Suprapubic skin (tissue), 4 donors: ENCODE results near the gene ACP4. TPM values are rescaled to one million over a fixed set of nuclear protein-coding genes. Genes with fewer than 3 reads are reported as not detected.
A peak's percentile ranks its signal among the peaks of the same experiment; 100 is the strongest.

Experiments used
- DNase-seq, 2 donors: peaks; one replicate each; pipeline ENCODE4 v3.0.0-alpha.2; 2019; ENCODE audit warnings: low spot score in 2 of 2
- H3K27ac ChIP-seq: fragments of 200-600 bp; sonication (generic); one replicate; pipeline ENCODE4 v1.5.1; 2019
- H3K27me3 ChIP-seq: fragments of 200-600 bp; sonication (generic); one replicate; pipeline ENCODE4 v1.5.1; 2019
- H3K36me3 ChIP-seq: fragments of 200-600 bp; sonication (generic); one replicate; pipeline ENCODE4 v1.5.1; 2019
- H3K4me1 ChIP-seq: fragments of 200-600 bp; sonication (generic); one replicate; pipeline ENCODE4 v1.5.1; 2019
- H3K4me3 ChIP-seq: fragments of 200-600 bp; sonication (generic); one replicate; pipeline ENCODE4 v1.5.1; 2019; ENCODE audit warnings: mild to moderate bottlenecking
- H3K9me3 ChIP-seq: fragments of 200-600 bp; sonication (generic); one replicate; pipeline ENCODE4 v1.5.1; 2019
- CTCF ChIP-seq, 2 donors: fragments of 200-600 bp in 1 of 2; fragments of 450-650 bp in 1 of 2; sonication (generic) in 1 of 2; IDR thresholded peaks; one replicate each; pipeline ENCODE4 v1.5.1; 2016 to 2019; ENCODE audit warnings: antibody characterized with exemption in 2 of 2, mild to moderate bottlenecking in 1 of 2, moderate library complexity in 1 of 2
- EP300 ChIP-seq: sonication (generic); formaldehyde crosslinking; IDR thresholded peaks from one replicate; pipeline ENCODE4 v1.6.1; 2017; ENCODE audit warnings: antibody characterized with exemption
- POLR2A ChIP-seq, 2 donors: fragments of 450-650 bp; IDR thresholded peaks; one replicate each; pipeline ENCODE4 v1.6.1; 2017; ENCODE audit warnings: antibody characterized with exemption in 2 of 2, mild to moderate bottlenecking in 2 of 2, moderate library complexity in 2 of 2
- POLR2AphosphoS5 ChIP-seq, 3 donors: sonication (generic); formaldehyde crosslinking; IDR thresholded peaks; one replicate each; pipeline ENCODE4 v1.6.1; 2017; ENCODE audit warnings: antibody characterized with exemption in 3 of 3
- WGBS: methylation state at CpG from one replicate; pipeline ENCODE4 v1.1.5; 2018; 5-methylcytosine and 5-hydroxymethylcytosine counted together
- total RNA-seq, 4 donors: library from RNA; depleted of rRNA; stranded (reverse); fragments of >200 nt; gene quantifications; one replicate each; pipeline ENCODE4 v1.1.0, GENCODE V29; 2016

The ACP4 gene
- total RNA-seq, 4 donors from 2014 or later, result 0.49 to 0.97 TPM; not detected in 2

DNA sequence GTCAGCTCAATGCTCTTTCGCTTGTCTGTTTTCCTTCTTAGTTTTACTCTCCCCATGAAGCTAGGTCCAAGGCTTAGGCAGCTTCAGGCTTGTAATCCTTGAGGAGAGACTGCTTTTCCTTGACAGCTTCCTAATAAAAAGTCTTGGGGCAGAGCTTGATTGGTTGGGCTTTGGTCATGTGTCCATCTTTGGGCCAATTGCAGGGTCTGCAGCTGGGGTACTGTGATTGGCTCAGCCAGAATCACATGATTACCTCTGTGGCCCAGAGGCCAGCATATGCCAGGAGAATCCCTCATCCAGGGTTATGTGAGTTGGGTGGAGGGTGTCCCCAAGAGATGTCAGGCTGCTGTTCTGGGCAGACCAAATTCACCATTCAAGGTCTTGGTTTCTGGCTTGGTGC lies 25.2 kb downstream of the ACP4 start:
- Histone ChIP-seq H3K9me3 (no peaks in the 10 kb centered on the region), H3K4me1 (peaks cover 14% of the 10 kb centered on the region), H3K4me3 (no peak overlapping the region), H3K27me3 (peaks cover 45% of the 10 kb centered on the region), H3K27ac (no peak overlapping the region), H3K36me3 (no peaks in the 10 kb centered on the region)
- 95% methylated on average over 1 of the region's 1 CpG for WGBS
- no peak for DNase-seq
- TF ChIP-seq POLR2AphosphoS5 (IDR thresholded peaks at IDR 0.05), result no peak
- no peak for TF ChIP-seq EP300
- no peak for TF ChIP-seq CTCF (IDR thresholded peaks at IDR 0.05)
- TF ChIP-seq POLR2A (IDR thresholded peaks at IDR 0.05), result no peak

DNA sequence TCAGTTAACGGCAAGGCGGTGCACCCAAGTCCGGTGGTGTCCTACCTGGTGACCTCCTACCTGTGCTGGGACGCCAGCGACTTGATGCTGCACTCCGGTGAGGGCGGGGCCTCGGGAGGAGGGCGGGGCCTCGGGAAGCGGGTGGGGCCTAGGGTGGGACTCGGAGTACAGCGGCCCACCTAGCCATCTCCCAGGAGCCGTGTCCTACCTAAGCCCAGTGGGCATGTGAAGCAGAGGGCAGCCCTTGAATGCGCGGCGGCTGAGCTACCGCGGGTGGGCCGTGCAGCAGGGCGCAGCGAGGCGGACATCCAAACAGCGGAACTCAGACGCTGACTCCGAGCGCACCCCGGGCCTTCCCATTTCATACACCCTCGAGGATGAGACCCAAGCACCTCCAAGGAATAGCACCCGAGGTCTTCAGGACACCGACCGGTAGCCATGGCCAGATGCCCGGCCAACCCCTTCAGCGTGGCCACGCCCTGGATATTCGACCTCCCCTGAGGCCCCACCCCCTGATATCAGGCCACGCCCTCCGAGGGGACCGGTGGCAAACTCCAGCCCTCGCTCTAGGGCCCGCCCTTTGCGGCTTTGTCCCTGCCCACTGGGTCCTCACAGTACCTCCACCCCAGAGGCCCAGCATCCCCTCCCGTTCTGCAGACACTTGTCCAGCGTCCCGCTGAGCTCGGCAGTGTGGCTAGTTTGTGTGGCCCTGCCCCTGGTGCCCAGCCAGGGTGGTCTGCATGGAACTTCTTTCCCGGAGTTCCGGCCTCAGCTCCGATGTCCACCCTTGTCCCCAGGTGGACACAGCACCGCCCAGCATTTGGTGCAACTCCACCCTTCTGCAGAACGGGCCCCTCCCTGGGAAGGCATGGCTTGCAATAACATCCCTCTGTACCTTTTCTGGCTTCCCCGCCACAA lies 28.0 kb downstream of the ACP4 start:
- Histone ChIP-seq H3K27me3 (peaks cover 69% of the 10 kb centered on the region), H3K27ac (no peak overlapping the region), H3K9me3 (no peaks in the 10 kb centered on the region), H3K4me3 (peak overlapping the region; percentile 20), H3K36me3 (no peaks in the 10 kb centered on the region), H3K4me1 (peaks cover 36% of the 10 kb centered on the region)
- no peak for DNase-seq
- WGBS, result 20% methylated on average over 13 of the region's 52 CpGs
- TF ChIP-seq EP300 (no peak), POLR2A (IDR thresholded peaks at IDR 0.05) (no peak), CTCF (IDR thresholded peaks at IDR 0.05) (no peak), POLR2AphosphoS5 (IDR thresholded peaks at IDR 0.05) (no peak)

DNA sequence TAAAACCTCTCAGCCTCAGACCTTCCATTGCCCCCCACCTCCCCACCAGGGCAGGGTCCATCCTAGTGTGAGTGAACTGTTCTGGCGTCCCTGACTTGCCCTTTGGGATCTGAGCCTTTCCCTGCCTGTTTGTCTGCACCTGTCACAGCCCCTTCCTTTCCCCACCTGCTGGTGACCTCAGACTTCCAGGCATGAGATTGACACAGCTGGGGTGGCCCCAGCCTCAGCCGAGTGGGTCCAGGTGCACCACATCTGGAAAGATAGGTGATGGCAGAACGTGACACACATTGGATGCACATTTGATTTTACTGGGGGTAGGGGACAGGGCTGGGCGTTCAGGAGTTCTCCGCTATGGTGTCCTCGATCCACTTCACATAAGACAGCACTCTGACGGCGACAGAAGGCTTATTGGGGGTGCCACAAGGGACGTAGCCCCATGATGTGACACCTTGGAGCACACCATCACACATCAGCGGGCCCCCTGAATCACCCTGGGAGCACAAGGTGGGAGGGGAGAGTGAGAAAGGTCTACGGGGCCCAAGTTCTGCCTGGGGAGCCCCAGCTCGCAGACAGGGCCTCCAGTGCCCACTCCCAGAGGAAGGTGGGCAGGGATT lies 28.8 kb downstream of the ACP4 start:
- peaks cover 44% of the 10 kb centered on the region for H3K4me1 ChIP-seq
- DNase-seq, result no peak
- H3K4me3 ChIP-seq, result no peak overlapping the region
- no peak overlapping the region for H3K27ac ChIP-seq
- H3K9me3 ChIP-seq, result no peaks in the 10 kb centered on the region
- H3K27me3 ChIP-seq, result peaks cover 76% of the 10 kb centered on the region
- H3K36me3 ChIP-seq, result no peaks in the 10 kb centered on the region
- TF ChIP-seq CTCF (IDR thresholded peaks at IDR 0.05) (no peak), POLR2A (IDR thresholded peaks at IDR 0.05) (no peak), EP300 (no peak), POLR2AphosphoS5 (IDR thresholded peaks at IDR 0.05) (no peak)
- whole genome bisulfite sequencing, result 71% methylated on average over 8 of the region's 12 CpGs

DNA sequence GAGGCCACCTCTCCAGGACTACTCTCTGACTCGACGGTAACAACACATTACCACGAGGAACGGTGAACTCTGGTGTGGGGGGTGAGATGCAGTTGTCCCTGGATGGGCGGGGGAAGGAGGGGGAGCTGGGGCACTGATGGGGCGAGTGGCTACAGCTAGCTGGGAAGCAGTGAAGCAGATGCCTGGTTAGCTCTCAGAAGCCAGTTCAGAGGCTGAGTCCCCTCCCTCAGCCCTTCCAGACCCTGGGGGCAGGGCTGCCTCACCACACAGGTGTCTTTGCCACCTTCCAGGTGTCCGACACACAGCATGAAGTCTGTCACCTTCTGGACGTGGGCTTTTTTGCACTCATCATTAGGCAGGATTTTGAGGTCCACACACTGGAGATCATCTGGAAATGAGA lies 29.4 kb downstream of the ACP4 start:
- Histone ChIP-seq H3K27ac (no peak overlapping the region), H3K9me3 (no peaks in the 10 kb centered on the region), H3K4me1 (peaks cover 44% of the 10 kb centered on the region), H3K4me3 (no peak overlapping the region), H3K36me3 (no peaks in the 10 kb centered on the region), H3K27me3 (peaks cover 77% of the 10 kb centered on the region)
- 43% methylated on average over 4 of the region's 8 CpGs for WGBS
- no peak for DNase-seq
- TF ChIP-seq CTCF (IDR thresholded peaks at IDR 0.05) (no peak), EP300 (no peak), POLR2A (IDR thresholded peaks at IDR 0.05) (no peak), POLR2AphosphoS5 (IDR thresholded peaks at IDR 0.05) (no peak)

DNA sequence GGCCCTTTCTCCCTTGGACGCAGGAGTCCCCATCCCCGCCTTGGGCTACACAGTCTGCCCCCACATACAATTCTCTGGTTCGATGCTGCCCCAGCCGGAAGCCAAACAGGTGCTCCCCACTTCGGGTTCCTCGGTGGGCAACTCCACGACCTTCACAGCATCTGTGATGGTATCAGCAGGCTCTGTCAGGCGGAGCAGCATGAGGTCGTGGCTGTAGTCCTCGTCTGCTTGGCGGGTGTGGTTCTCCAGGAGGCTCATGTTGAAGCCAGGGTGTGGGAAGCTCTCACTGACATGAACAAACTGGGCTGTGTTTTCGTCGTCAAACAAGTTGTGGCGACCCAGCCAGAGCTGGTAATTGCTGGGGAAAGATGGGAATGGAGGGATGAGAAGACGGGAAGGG lies 29.9 kb downstream of the ACP4 start:
- 13% methylated on average over 13 of the region's 15 CpGs for WGBS
- H3K4me3 ChIP-seq, result peak overlapping the region; percentile 26
- TF ChIP-seq CTCF (IDR thresholded peaks at IDR 0.05), result no peak
- no peak for TF ChIP-seq EP300
- no peak for TF ChIP-seq POLR2AphosphoS5 (IDR thresholded peaks at IDR 0.05)
- peaks cover 44% of the 10 kb centered on the region for H3K4me1 ChIP-seq
- no peaks in the 10 kb centered on the region for H3K36me3 ChIP-seq
- peaks cover 76% of the 10 kb centered on the region for H3K27me3 ChIP-seq
- no peaks in the 10 kb centered on the region for H3K9me3 ChIP-seq
- DNase-seq, result no peak
- H3K27ac ChIP-seq, result peak overlapping the region; percentile 39
